Measurements from ENCODE around the gene BEGAIN.

The BEGAIN gene

DNA sequence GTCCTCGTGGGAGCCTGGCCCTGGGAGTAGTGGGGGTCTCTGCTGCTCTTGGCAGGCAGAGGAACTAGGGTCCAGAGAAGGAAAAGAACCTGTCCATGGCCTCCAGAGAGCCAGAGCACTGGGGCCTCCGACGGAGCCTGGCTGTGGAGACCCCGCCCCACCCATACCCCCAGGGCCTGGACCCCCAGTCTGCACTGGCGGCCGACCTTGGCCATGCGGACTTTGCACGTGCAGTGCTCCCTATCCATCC is 1.1 kb downstream of the BEGAIN start:
- intact Hi-C loops (cut with DNase I), result no loop called here
- DNase-seq, result no peak

DNA sequence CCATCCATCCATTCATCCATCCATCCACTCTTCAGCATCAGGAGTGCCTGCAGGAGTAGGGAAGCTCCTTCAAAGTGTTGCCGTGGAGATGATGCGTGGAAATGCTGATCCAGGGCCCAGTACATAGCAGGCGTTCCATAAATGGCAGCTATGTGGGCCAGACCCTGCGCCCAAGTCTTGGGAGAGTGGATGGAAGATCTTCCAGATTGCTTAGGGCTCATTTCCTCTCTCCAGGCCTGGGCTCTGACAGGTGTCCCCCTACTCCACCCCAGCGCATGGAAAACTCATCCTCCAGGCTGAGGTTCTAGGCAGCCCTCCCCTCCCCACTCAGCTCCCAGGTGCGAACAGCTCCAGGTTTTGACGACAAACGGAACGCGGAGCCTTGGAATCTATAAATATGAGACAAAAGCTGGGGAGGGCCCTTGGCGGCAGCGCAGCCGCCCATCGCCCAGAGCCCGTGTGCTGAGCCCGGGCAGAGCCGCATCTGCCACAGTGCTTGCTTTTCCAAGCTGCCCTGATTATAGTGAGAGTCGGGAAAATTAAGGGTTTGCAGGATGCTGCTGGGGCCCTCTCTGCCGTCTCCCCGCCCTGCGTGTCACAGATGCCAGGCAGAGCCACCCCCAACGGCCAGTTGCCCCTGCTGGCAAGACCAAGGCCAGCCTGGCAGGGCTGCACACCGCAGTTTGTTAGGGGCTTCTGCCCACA is 1.6 kb downstream of the BEGAIN start:
- DNase-seq, result peak in 7 of 10 donors; percentile 6 to 87 (median 32)
- intact Hi-C loops (cut with DNase I), result no loop called here

DNA sequence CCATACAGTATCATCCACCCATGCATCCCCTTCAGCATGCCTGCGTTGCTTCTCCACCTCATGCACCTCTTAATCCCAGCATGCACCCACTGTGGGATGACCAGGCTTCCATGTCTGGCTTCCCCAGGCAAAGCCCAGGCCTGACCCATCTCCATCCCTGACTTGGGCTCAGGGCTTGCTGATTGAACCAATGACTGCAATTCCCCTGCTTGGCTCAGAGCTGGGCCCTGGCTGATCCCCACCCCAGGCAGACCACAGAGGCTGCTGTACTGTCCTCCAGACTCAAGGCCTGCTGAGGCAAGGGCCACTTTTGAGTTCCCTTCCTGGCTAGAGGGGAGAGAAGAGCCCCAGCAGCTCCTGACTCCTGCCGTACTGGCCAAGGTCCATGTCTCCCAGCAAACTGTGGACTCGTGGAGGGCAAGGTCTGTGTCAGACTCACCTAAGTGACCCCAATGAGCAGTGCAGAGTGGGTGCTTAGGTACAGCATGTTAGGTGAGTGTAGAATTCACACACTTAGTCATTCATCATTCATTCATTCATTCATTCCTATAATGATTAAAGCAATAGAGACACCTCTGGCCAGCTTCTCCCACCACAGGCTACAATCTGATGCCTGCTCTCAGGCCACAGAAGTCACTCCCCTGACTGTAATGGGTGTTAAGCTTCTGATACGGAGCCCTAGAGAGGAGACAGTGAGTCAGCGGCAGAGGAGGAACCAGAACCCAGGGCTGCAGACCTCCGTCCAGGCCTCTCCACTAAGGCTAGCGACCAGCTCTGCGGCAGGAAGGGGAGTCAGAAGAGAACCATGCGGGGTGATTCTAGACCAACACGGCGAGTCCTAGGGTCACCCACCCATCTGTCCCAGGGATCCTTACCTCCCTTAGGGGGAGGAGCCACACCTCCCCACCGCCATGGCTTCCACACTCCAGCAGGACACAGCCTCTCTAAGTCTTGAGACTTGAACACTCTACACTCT is 2.9 kb downstream of the BEGAIN start:
- peak in 6 of 10 donors; percentile 1 to 77 (median 28) for DNase-seq
- intact Hi-C loops (cut with DNase I), result no loop called here

DNA sequence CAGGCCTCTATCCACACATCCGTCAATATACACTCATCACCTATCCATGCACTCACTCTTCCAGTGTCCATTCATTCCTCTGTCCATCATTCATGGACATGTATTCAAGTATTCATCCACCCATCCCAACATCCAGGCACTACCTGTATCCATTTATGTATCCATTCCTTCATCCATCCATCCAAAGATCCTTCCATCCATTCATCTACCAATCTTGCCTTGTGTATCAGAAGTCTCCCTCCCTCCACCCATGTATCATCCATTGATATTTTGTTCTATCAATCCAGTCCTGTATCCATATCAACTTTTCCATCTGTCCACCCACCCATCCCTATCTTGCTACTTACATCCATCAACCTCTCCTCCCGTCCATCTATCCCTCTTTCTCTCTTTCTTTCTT is 4.0 kb downstream of the BEGAIN start:
- no peak for DNase-seq
- intact Hi-C loops (cut with DNase I), result no loop called here

DNA sequence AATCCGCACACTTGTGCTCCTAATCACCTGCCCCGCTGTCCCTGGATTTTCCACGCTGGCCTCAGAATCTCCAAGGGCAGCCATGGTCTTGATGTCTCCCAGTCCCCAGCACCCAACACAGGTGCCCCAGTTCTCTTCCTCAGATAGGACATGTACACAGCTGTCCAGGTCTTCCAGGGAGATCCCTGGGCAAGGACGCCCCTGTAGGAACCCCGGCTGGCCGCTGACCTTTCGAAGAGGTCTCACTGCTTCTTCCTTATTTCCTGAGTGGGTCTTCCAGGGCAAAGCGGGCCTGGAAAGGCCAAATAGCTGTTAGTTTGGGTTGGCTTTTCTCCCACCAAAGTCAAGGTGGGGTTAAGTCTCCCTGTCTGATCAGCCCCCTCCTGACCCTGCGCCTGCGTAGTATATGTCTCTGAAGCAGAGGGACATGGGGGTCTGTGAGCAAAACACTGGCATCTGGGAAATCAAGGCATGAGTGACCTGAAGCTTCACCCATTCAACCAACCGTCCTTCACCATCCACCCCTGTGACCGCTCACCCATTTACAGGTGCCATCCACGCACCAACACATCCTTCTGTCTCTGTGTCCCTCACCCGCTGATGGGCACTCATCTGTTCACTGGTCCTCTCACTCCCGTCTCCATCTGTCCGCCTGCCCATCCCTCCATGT is 4.6 kb downstream of the BEGAIN start:
- intact Hi-C loops (cut with DNase I), result no loop called here
- DNase-seq, result peak in 5 of 10 donors; percentile 2 to 77 (median 56)

DNA sequence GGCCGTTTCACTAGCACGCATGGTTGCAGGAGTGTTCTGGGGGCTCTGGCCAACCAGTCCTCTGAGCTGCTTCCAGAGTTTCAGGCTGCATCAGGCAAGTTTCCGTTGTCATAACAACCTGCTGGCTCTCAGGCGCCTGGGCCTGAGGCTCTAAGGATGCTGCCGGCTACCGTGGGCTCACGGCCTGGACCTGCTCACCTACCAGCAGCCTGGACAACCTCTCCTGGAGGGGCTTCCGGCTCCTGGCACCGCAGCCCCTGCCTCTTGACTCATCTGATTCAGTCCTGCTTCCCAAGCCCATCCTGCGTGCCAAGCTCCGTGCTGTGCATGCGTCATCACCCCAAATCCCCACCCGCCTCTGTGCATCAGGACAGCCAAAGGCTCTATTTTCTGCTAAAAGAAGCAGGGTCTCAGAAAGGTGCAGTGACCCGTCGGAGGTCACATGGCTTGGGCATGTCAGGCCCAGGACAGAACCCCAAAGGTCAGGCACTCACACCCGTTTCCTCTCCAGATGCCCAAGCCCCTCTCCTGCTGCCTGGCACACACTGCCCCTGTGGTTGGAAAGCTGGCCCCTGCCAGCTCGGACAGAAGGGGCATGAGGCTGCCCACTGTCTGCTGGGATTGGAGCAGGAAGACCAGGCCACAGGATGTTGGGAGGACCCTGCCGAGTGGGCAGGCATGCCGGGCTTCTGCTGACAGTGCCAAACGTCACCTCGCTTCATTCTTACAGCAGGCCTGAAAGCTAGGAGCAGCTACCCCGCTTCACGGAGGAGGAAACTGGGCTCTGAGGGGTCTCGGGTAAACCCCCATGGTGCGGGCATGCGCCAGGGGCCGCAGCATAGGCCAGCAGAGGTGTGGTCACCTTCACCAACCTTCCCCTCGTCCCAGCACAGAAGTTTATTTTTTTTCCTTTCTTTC is 5.7 kb downstream of the BEGAIN start:
- intact Hi-C loops (cut with DNase I), result no loop called here
- DNase-seq, result peak in 5 of 10 donors; percentile 42 to 89 (median 70)

DNA sequence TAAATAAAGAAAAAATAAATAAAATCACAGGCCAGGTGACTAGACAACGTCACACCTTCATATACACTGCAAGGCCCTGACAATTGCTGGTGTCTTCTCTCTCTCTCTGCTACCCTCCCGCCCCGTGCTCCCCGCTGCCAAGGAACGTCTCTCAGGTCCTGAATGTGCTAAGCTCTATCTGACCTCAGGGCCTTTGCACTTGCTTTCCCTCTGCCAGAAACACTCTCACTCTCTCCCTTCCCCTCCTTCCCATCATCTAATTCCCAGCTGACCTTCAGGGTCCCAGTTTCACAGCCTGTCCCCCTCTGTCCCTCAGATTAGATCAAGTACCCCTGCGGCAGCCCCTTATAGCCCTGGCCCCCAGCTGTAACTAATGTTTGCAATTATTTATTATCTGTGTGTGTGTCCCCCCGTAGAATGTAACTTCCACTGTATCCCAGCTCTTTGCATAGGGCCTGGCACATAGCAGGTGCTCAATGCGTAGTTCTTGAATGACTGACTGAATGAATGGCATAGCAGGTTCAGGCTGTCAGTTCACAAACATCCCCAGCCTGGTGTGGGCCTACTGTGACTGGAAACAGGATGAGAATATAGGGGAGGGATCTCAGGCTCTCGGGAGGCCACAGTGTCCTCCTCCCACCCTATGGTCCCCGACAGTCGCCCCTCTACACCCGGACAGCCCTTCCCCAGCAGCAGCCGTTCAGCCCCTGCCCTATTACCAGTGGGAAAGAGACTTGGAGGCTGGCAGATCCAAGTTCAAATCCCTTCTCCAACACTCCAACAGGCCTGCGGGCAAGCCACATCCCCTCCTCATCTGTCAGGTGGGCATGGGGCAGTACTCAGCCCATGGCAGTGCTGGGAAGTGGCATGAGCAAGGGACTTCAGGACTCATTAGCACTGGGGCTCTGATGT is 6.6 kb downstream of the BEGAIN start:
- intact Hi-C loops (cut with DNase I), result no loop called here
- peak in 4 of 10 donors; percentile 3 to 35 (median 12) for DNase-seq

DNA sequence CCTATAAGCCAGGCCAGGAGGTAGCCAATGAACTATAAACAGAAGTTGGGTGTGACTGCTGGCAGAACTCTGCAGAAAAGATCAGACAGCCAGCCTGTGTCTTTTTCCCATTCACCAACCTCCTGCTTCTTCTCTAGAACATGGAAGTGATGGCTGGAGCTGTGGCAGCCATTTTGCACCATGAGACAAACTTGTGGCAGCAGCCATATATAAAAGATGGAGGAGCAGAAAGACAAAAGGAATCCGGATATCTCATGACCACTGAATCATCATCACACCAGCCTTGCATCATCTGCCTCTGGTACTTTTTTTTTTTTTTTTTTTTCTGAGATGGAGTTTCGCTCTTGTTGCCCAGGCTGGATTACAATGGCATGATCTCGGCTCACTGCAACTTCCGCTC is 8.7 kb downstream of the BEGAIN start:
- intact Hi-C loops (cut with DNase I), result no loop called here
- DNase-seq, result peak in 2 of 10 donors; percentile 14 to 22

DNA sequence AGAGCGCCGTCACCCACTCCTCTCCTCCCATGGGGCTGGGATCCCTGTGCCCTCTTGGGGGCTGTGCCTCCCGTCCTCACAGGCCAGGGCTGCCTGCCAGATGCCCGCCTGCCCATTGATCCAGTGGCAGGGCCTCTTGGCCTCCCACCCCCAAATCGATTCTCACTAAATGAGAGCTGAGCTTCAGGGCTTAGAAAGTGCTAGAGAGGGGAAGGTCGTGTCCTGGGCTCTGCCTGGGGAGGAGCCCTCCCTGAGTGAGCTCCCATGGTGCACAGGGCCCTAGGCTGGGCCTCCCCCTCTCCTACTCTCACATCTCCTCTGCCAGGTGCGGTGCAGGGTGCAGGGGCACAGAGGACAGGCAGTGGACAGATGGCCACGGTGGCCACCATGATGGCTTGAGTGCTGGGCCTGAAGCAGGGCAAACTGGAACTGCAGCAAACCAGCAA is 9.2 kb downstream of the BEGAIN start:
- intact Hi-C loops (cut with DNase I), result no loop called here
- peak in 5 of 10 donors; percentile 3 to 75 (median 25) for DNase-seq

DNA sequence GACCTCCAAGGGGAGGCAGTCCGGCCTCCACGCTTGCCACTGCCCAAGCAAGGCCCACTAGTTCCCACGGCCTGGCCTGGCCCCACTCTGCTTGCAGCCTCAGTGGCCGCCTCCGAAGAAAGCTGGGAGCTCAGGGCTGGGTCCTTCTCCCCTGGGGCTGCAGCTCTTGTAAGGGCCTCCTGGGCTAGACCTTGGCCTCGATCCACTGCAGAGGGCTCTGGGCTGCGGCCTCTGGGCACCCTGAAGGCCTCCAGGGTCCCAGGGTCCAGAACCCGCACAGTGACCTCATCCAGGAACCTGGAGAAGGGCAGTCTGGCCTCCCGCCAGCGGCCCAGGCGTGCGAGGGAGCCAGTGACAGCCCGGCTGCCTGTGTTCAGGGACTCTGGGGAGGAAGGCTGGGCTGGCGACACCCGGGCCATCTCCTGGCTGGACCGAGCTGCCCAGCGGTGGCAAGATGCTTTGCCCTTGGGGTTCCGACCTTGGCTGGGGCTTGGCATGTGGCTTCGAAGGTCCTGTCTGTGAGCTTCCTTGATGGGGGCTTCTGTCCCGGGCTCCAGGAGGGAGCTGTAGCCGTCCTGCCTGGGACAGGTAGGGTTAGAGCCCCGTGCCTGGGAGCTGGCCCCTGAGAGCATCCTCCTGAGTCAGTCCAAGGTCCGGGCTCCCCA is 9.8 kb downstream of the BEGAIN start:
- peak in 5 of 10 donors; percentile 5 to 78 (median 61) for DNase-seq
- intact Hi-C loops (cut with DNase I), result no loop called here

DNA sequence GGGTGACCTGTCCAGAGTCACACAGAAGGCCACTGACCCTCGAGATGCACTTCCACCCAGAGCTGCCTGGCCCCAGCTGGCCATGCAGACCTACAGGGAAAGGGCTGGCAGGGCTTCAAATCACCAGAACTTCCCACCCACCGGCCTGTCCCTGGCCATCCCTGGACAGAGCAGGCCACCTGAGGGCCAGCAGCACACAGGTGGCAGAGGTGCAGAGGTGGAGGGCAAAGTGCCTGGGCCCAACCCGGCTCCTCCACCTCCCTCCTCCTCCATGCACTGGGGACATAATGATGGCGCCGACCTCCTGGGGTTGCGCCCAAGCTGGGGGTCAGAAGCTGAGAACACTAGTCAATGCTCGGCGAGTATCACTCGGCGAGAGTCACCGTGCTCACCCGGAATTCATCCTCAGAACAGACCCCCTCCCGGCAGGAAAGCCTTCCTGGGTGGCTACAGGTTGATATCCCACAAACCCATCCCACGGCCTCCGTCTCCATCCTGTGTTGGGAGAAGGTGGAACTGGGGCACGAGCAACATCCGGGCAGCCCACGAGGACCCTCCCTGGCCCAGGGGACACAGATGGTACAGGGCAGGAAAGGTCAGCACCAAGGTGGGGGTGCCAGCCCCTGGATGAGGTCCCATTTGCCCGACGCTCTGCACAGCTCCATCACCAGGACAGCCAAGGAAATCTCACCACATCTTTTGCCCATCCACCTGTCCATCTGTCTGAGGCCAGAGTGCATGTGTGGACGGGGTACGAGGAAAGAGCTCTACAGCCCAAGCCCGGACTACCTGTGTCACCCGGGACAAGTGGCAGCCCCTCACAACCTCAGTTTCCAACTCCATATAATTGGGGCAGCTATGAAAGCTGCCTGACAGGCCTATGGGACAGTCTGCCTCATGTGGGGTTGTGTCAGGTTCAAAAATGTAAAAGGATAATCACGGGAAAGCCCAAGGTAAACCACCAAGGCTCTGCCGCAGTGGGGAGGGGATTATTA is 10.8 kb downstream of the BEGAIN start:
- peak in 4 of 10 donors; percentile 10 to 68 (median 60) for DNase-seq
- intact Hi-C loops (cut with DNase I), result no loop called here

DNA sequence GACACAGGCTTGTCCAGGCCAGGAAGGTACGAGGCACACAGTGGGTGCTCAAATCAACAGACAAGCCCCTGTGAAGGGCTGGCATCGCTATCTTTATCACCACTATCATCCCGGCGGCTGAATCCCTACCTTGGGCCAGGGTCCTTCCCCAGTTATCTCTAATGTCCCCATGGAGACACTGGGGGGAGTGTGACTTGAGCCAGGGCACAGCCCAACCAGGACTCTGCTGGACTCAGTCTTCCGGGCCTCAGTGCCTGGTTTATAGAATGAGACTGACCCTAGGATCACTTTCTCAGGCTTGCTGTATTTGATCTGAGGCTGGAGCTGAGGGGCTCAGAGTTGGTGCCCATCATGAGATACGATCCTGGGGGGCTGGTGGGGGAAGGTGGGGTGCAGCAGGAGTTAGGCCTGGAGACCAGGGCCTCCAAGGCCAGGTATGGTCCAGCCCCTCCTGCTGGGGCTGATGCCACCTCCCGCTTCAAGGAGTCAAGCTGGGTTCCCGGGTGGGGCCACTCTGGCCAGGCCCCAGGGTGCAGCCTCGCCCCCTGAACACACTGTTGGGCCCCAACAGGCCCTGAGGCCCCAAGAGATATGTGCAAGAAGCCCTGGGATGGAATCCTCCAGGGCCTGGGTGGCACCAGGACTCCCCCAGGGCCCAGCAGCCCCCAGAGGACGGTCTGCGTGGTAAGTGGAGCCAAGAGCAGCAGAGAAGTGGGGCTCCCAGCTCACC is 11.8 kb downstream of the BEGAIN start:
- DNase-seq, result peak in 3 of 10 donors; percentile 55 to 66 (median 56)
- intact Hi-C loops (cut with DNase I), result no loop called here

DNA sequence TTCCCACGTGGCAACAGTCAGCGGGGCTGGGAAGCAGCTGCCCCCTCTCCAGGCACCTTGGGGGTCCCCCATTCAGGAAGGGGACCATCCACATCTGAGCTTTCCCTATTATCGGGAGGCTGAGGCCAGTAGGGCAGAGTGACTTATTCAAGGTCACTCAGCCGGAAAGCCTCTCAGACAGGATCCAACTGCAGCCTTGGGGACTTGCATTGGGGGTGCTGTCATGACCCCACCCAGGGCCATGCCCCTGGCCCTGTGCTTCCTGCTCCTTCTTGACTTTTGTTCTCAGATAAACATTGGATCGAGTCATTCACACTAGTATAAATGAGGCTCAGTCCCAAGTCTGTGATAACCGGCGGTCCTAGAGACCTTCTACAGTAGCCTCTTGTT is 12.6 kb downstream of the BEGAIN start:
- intact Hi-C loops (cut with DNase I), result no loop called here
- peak in 2 of 10 donors; percentile 44 to 53 for DNase-seq

DNA sequence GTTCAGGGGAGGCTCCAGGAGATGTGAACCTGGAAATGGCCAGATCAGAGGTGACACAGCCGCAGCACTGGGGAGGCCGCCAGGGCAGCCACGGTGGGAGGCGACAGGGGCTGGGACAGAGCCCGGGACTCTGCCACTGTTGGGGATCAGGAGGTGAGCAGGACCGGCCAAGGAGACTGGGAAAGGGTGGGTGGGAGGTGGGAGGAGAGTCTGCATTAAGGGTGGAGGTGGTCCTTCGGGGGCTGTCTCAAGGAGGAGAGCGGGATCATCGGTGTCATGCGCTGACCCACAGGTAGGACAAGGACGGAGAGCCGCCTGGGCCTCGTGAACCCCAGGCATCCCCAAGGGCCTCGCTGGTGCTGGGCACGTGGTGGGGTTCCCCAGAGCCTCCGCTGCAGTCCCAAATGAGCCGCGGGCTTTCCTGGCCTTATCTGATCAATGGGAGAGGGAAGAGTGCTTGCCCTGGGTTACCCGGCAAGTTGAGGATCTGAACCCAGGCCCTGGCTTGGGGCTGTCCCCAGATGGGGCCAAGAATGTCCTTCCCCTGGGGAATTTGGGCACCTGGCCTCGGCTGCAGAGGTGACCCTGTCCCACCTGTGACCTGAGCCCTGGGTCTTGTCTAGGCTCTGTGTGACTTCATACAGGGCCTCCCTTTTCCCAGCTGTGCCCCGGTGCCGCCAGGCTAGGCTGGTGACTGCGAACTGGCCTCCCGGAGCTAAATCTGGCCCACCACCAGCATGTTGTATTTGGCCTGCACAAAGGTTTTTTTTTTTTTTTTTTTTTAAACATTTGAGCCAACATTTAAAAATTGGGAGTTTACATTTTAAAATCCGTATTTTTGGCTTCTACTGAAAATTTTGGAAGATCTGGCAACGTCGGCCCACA is 13.2 kb downstream of the BEGAIN start:
- intact Hi-C loops (cut with DNase I), result no loop called here
- DNase-seq, result peak in 2 of 10 donors; percentile 64 to 79

DNA sequence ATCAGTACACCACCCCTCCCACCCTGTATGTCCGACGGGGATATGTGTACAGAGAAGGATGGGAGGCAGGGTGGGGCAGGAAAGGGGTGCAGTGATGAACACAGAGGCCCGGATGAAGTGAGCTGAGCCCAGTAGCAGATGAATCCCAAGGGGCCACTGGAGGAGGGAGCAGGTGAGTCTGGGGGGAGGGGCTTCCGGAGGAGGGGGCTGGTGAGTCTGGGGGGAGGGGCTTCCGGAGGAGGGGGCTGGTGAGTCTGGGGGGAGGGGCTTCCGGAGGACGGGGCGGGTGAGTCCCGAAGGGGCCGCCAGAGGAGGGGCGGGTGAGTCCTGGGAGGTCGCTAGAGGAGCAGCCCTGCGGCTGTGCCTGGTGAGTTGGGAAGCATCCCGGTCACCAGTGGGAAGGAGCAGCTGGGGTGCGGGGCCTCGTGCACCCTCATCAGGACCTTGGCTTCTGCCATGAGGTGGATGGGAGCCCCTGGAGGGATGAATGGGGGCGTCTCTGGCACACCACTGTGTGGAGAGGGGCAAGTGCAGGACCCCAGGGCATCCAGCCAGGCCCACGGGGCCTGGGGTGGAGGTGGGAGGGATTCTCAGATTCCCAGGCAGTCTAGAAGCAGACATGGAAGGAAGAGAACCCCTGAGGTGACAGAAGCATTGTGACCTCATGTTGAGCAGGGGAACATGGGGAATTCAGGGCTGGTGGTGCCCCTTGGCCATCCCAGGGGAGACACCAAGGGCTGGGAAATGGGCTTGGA is 14.0 kb downstream of the BEGAIN start:
- DNase-seq, result peak in 1 of 10 donors; percentile 10
- intact Hi-C loops (cut with DNase I), result no loop called here
